ENCODE measurements around the gene SF1.

- TF ChIP-seq CTCF (conservative IDR thresholded peaks at IDR 0.05) = no peak
- TF ChIP-seq ZFX (IDR thresholded peaks at IDR 0.05) = no peak
Observed at GRCh38 chr11:64714666-64715065, 63.7 kb downstream of the SF1 start.

Data from C4-2B (cell line).